RWPE2 (cell line): Measurements from ENCODE around the gene MYO1B.

Experiments
- ATAC-seq: fragments of 200-7000 bp; cut with Tn5 transposase; 3 replicates; pipeline ENCODE4 v1.9.1; 2021; ENCODE audit warnings: low read depth
- DNase-seq: peaks from one replicate; pipeline ENCODE4 v3.0.0-alpha.2; 2020; ENCODE audit warnings: low spot score
- H3K27ac ChIP-seq: fragments of 450-650 bp; 2 replicates; pipeline ENCODE4 v1.5.1; 2017; ENCODE audit warnings: mild to moderate bottlenecking; ENCODE audit not compliant: poor library complexity, severe bottlenecking
- H3K27me3 ChIP-seq: fragments of 250-450 bp; sonication (Bioruptor Pico); 2 replicates; pipeline ENCODE4 v1.5.1; 2021; ENCODE audit warnings: mild to moderate bottlenecking, moderate library complexity; ENCODE audit not compliant: insufficient read depth, poor library complexity, severe bottlenecking
- H3K36me3 ChIP-seq: fragments of 250-450 bp; sonication (Bioruptor Pico); 2 replicates; pipeline ENCODE4 v1.5.1; 2020; ENCODE audit warnings: low read depth, mild to moderate bottlenecking, moderate library complexity
- H3K4me1 ChIP-seq: fragments of 250-450 bp; sonication (Bioruptor Pico); 2 replicates; pipeline ENCODE4 v1.5.1; 2021; ENCODE audit warnings: mild to moderate bottlenecking, moderate library complexity; ENCODE audit not compliant: insufficient read depth, poor library complexity, severe bottlenecking
- H3K4me3 ChIP-seq: fragments of 250-450 bp; sonication (Bioruptor Pico); 2 replicates; pipeline ENCODE4 v1.5.1; 2021; ENCODE audit warnings: mild to moderate bottlenecking, moderate library complexity; ENCODE audit not compliant: severe bottlenecking
- H3K9me3 ChIP-seq: fragments of 250-450 bp; sonication (Bioruptor Pico); 2 replicates; pipeline ENCODE4 v1.5.1; 2021; ENCODE audit warnings: mild to moderate bottlenecking, moderate library complexity; ENCODE audit not compliant: severe bottlenecking
- CTCF ChIP-seq: fragments of 450-650 bp; IDR thresholded peaks from one replicate; pipeline ENCODE4 v1.5.1; 2017; ENCODE audit warnings: mild to moderate bottlenecking, moderate library complexity; ENCODE audit not compliant: poor library complexity, severe bottlenecking

MYO1B gene

DNA sequence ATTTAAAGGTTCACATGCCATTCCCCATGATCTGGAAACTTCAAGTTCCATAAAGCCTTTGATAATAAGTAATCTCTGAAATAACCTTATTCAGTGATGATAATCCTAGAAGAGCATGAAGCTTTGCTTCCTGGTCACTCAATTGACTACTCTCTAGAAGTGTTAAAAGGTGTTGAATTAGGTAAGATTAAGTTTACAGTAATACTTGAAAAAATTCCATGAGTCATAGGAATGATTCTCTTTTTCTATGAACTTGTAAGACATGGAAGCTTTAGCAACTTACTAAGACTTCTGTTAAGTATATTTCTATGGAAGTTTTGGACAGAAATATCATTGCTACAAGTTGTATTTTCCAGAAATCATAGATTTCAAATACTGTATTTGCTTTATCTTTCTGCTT, 100.6 kb downstream of the MYO1B start:
- peaks cover 23% of the 10 kb centered on the region for H3K4me1 ChIP-seq
- H3K36me3 ChIP-seq = peaks cover 88% of the 10 kb centered on the region
- ATAC-seq (peak; percentile 79), DNase-seq (no peak)
- H3K4me3 ChIP-seq = no peak overlapping the region
- H3K9me3 ChIP-seq = no peaks in the 10 kb centered on the region
- TF ChIP-seq CTCF = no peak
- H3K27me3 ChIP-seq = no peaks in the 10 kb centered on the region
- peak overlapping the region; percentile 32 for H3K27ac ChIP-seq

GRCh38 chr2:191347154-191347553, 102.0 kb downstream of the MYO1B start:
- H3K36me3 ChIP-seq = peaks cover 88% of the 10 kb centered on the region
- no peak for TF ChIP-seq CTCF

GRCh38 chr2:191347881-191348280, 102.7 kb downstream of the MYO1B start:
- peaks cover 88% of the 10 kb centered on the region for H3K36me3 ChIP-seq
- ATAC-seq (no peak), DNase-seq (no peak)
- TF ChIP-seq CTCF = no peak
- no peaks in the 10 kb centered on the region for H3K27me3 ChIP-seq
- no peaks in the 10 kb centered on the region for H3K9me3 ChIP-seq
- no peak overlapping the region for H3K27ac ChIP-seq
- no peak overlapping the region for H3K4me3 ChIP-seq
- H3K4me1 ChIP-seq = peaks cover 30% of the 10 kb centered on the region

More at GRCh38 chr2:191347154-191347553, 102.0 kb downstream of the MYO1B start:
- Histone ChIP-seq H3K4me3 (no peak overlapping the region), H3K27me3 (no peaks in the 10 kb centered on the region), H3K4me1 (peaks cover 25% of the 10 kb centered on the region), H3K27ac (no peak overlapping the region), H3K9me3 (no peaks in the 10 kb centered on the region)
- DNase-seq (no peak), ATAC-seq (no peak)

DNA sequence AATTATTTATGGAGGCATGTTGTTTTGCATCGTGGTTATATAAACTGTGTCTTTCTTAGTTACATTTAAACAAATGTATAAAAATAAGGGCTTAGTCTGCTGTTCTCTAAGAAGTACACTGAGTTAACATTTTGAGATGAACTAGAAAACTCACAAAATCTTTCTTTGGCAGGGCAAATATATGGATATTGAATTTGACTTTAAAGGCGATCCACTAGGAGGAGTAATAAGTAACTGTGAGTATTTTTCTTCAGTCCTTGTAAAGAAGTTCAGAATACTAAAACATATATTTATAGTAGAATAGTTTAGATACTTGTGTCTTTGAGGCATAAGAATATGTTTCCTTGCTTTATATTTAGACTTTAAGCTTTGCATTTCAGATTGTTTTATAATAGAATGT, 104.8 kb downstream of the MYO1B start:
- DNase-seq (no peak), ATAC-seq (no peak)
- Histone ChIP-seq H3K27me3 (no peaks in the 10 kb centered on the region), H3K27ac (no peak overlapping the region), H3K9me3 (no peaks in the 10 kb centered on the region), H3K4me1 (peaks cover 27% of the 10 kb centered on the region), H3K4me3 (no peak overlapping the region), H3K36me3 (peaks cover 92% of the 10 kb centered on the region)
- TF ChIP-seq CTCF = peak; percentile 12

GRCh38 chr2:191350826-191351225, 105.6 kb downstream of the MYO1B start:
- H3K4me1 ChIP-seq = peaks cover 18% of the 10 kb centered on the region
- DNase-seq = no peak
- no peak; the same call in 2 of the 3 replicates for ATAC-seq
- no peaks in the 10 kb centered on the region for H3K27me3 ChIP-seq
- TF ChIP-seq CTCF = no peak
- peaks cover 97% of the 10 kb centered on the region for H3K36me3 ChIP-seq
- no peaks in the 10 kb centered on the region for H3K9me3 ChIP-seq
- H3K4me3 ChIP-seq = no peak overlapping the region
- H3K27ac ChIP-seq = no peak overlapping the region
